GM10266 (cell line): Measurements from ENCODE around the gene CTNNA2.

ENCODE experiments used
- DNase-seq: peaks from one replicate; pipeline ENCODE4 v3.0.0; 2012; ENCODE audit errors: extremely low spot score
- TF ChIP-seq, protein P1 (sequence below): IDR thresholded peaks from 2 replicates; pipeline ENCODE4 v1.5.1; 2012; ENCODE audit warnings: mild to moderate bottlenecking, low read depth; ENCODE audit not compliant: control insufficient read depth, insufficient read depth; ENCODE audit errors: missing control alignments

Gene CTNNA2

DNA sequence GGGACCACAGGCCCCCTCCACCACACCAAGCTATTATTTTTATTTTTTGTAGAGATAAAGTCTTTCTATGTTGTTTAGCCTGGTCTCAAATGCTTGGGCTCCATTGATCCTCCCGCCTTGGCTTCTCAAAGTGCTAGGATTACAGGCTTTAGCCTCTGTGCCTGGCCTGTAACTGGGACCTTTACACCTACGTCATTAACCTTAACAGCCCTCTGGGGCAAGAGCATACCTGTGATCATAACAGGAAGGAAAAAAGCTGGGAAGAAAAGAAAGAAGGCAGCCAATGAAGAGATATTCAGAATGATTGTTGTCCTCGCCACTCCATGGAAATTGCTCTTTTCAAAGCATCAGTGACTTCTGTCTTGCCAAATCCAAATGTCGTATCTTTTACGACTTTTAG, 453.5 kb downstream of the CTNNA2 start:
- TF ChIP-seq, protein P1, sequence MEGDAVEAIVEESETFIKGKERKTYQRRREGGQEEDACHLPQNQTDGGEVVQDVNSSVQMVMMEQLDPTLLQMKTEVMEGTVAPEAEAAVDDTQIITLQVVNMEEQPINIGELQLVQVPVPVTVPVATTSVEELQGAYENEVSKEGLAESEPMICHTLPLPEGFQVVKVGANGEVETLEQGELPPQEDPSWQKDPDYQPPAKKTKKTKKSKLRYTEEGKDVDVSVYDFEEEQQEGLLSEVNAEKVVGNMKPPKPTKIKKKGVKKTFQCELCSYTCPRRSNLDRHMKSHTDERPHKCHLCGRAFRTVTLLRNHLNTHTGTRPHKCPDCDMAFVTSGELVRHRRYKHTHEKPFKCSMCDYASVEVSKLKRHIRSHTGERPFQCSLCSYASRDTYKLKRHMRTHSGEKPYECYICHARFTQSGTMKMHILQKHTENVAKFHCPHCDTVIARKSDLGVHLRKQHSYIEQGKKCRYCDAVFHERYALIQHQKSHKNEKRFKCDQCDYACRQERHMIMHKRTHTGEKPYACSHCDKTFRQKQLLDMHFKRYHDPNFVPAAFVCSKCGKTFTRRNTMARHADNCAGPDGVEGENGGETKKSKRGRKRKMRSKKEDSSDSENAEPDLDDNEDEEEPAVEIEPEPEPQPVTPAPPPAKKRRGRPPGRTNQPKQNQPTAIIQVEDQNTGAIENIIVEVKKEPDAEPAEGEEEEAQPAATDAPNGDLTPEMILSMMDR, result no peak
- DNase-seq, result no peak

DNA sequence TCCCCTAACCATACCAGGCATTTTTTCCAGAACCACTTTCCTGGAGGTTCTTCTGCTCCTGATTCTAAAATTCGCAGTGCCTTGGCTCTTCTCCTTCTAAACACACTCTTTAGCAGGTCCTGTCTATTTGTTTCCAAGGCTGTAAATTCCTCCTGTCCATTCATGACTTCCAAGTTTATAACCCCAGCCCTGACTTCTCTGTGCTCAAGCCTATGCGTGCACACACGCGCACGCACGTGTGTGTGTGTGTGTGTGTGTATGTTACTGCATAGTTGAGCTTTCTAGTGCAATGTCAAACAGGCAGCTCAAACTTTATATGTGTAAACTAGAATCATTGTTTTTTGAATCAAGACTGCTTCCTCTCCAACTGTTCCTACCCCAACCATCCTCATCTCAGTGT, 454.0 kb downstream of the CTNNA2 start:
- DNase-seq, result no peak
- TF ChIP-seq, protein P1, result no peak

DNA sequence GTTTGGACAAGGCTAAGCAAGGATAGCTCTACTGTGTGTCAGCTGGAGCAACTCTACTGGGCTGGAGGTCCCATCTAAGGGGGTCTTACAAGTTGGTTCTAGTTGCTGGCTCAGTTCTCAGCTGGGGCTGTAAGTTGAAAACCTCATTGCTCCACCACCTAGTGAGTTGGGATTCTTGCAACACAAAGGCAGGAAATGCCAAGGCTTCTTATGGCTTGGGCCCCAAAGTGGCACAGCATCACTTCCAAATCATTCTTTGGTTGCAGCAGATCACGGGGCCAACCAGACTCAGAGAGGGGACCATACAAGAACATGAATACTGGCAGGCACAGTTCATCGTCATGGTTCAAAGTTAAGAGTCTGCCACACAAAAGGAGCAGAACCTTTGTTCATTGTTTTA, 459.0 kb downstream of the CTNNA2 start:
- TF ChIP-seq, protein P1, result no peak

DNA sequence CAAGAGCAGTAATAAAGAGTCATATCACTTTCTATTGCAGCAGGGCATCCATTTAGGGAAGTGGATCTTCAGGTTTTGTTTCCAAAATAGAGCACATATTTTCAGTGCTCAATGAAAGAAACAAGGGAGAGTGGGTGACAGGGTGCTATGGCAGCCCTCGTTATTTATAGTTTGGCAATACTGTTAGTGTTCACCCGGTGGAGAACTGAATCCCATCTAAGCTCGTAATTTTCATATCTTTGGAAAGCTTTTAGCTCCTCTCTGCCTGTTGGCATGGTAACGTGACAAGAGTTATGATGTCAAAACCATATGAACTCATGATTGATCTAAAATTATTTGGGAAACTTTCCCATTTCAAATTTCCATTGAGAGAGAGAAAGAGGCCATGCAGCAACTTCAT, 459.8 kb downstream of the CTNNA2 start:
- no peak for DNase-seq
- TF ChIP-seq, protein P1, result no peak

More for the DNA sequence above, 459.0 kb downstream of the CTNNA2 start:
- DNase-seq, result no peak

DNA sequence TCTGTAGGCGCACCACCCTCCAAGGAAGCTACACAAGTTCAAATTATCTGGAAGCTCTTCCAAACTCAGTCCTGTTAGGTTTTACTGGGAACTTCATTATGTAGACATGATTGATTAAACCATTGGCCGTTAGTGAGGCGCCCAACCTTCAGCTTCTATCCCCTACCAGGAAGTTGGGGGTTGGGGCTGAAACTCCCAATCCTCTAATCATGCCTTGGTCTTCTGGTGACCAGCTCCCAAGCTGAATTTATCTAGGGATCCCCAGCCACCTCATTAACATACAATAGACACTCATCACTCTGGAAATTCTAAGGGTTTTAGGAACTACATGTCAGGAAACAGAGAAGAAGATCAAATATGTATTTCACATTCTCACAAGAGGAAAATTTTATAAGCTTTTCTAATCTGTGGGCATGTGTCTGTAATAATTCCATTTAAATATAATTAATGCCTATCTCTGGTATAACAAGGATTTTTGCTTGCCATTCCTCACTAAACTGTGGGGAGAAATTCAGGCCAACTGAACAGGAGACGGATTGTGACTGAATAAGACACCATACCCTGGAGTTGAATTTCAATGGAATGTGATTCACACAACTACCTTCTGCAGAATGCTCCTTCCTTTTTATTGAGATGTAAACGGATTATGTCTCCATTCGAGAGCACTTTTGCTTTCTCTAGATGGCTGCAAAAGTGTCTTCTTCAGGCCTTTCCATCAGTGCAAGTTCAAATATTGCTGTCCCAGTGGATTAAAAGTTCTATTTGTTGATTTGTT, 463.1 kb downstream of the CTNNA2 start:
- no peak for DNase-seq
- TF ChIP-seq, protein P1, result no peak

DNA sequence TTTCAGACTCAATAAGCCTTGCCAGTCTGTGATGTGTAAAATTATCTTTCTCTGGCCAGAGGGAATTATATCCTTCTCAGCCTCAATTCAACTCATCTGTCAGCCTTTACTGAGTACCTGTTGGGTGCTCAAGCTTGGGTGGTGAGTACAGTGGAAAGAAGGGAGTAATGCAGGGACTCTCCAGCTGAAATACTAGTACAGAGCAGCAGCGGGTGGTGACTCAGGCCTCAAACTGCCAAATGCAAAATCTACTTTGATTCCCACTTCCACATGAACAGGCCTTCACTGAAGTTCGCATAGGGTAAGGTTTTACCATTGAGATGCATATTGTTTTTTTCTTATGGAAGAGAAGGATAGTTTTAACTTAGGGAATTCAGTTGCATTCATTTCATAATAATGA, 464.9 kb downstream of the CTNNA2 start:
- no peak for DNase-seq
- TF ChIP-seq, protein P1, result no peak

DNA sequence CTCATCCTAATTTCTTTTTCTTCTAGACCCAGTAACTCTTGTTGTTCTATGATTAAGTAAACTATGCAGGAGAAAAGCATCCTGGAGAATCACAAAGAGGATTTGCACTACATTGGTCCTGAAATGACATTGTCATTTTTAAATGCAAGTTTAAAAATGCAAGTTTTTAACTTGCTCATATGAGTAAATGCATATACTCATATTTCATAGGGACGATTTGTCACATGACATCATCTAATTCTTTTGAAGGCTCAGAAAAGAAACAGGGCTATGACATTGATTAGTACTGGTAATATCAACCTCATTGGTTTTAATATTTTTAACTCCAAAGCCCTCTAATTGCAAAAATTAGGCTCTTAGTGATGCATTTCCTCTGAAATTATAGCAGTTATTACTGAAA, 467.3 kb downstream of the CTNNA2 start:
- no peak for DNase-seq
- TF ChIP-seq, protein P1, result no peak
